ENCODE measurements around the gene SH3BP5.

GRCh38 chr3:15284121-15284889 is 48.1 kb downstream of the SH3BP5 start:
- TF ChIP-seq CEBPB (IDR thresholded peaks at IDR 0.05) = no peak
- TF ChIP-seq RAD21 (IDR thresholded peaks at IDR 0.05; ENCODE audit: low read depth) = no peak
- TF ChIP-seq REST (IDR thresholded peaks at IDR 0.05; ENCODE audit: low read depth) = no peak
- no peak for TF ChIP-seq TAF1 (IDR thresholded peaks at IDR 0.05; ENCODE audit: low read depth)
- TF ChIP-seq EP300 (IDR thresholded peaks at IDR 0.05; ENCODE audit: borderline replicate concordance) = no peak
- TF ChIP-seq EGR1 (IDR thresholded peaks at IDR 0.05) = no peak
- no peak for TF ChIP-seq CREB1 (IDR thresholded peaks at IDR 0.05; ENCODE audit: low read depth)

All from Ishikawa (cell line).